ENCODE data around the gene OSTC.

OSTC gene

GRCh38 chr4:108650212-108651013 is at the start of gene OSTC:
OSTC (plus strand) TSS chr4:108650599; CDS start chr4:108650656, 57 bp downstream.
- DNase-seq (ENCODE audit: low spot score): peak; percentile 95

GRCh38 chr4:108601106-108601505 is 49.3 kb upstream of the OSTC start:
- DNase-seq (ENCODE audit: low spot score): no peak

GRCh38 chr4:108601532-108601931 is 48.9 kb upstream of the OSTC start:
- DNase-seq (ENCODE audit: low spot score): no peak

- no peak for DNase-seq (ENCODE audit: low spot score)
Observed at GRCh38 chr4:108602163-108602562, 48.2 kb upstream of the OSTC start.

- no peak for DNase-seq (ENCODE audit: low spot score)
Observed at GRCh38 chr4:108607079-108607815, 43.2 kb upstream of the OSTC start.

- DNase-seq (ENCODE audit: low spot score): no peak
Observed at GRCh38 chr4:108611365-108611764, 39.0 kb upstream of the OSTC start.

GRCh38 chr4:108612365-108612764 is 38.0 kb upstream of the OSTC start:
- no peak for DNase-seq (ENCODE audit: low spot score)

GRCh38 chr4:108619372-108620100 is 30.9 kb upstream of the OSTC start:
- peak; percentile 37 for DNase-seq (ENCODE audit: low spot score)

- peak; percentile 99 for DNase-seq (ENCODE audit: low spot score)
Observed at GRCh38 chr4:108620101-108620932, 30.1 kb upstream of the OSTC start, which contains the start of gene RPL34. RPL34 (plus strand) TSS chr4:108620576; CDS start chr4:108621960, 1,384 bp downstream.

- DNase-seq (ENCODE audit: low spot score): no peak
Observed at GRCh38 chr4:108620933-108621905, 29.2 kb upstream of the OSTC start.

GRCh38 chr4:108622022-108622421 is 28.4 kb upstream of the OSTC start:
- DNase-seq (ENCODE audit: low spot score): no peak

GRCh38 chr4:108622828-108623227 is 27.6 kb upstream of the OSTC start:
- no peak for DNase-seq (ENCODE audit: low spot score)

GRCh38 chr4:108624263-108625056 is 25.9 kb upstream of the OSTC start:
- DNase-seq (ENCODE audit: low spot score): no peak

- no peak for DNase-seq (ENCODE audit: low spot score)
Observed at GRCh38 chr4:108626056-108626455, 24.3 kb upstream of the OSTC start.

- DNase-seq (ENCODE audit: low spot score): no peak
Observed at GRCh38 chr4:108628411-108628810, 22.0 kb upstream of the OSTC start.

GRCh38 chr4:108635070-108635655 is 15.2 kb upstream of the OSTC start:
- no peak for DNase-seq (ENCODE audit: low spot score)

- DNase-seq (ENCODE audit: low spot score): no peak
Observed at GRCh38 chr4:108636246-108636645, 14.2 kb upstream of the OSTC start.

GRCh38 chr4:108637856-108638255 is 12.5 kb upstream of the OSTC start:
- DNase-seq (ENCODE audit: low spot score): no peak

GRCh38 chr4:108644237-108644636 is 6.2 kb upstream of the OSTC start:
- no peak for DNase-seq (ENCODE audit: low spot score)
